ENCODE measurements around the gene ERBIN. TPM values are rescaled to one million over a fixed set of nuclear protein-coding genes. Genes with fewer than 3 reads are reported as not detected.

ERBIN gene
- total RNA-seq, 1 experiment from 2014 or later: 27.1 TPM

DNA sequence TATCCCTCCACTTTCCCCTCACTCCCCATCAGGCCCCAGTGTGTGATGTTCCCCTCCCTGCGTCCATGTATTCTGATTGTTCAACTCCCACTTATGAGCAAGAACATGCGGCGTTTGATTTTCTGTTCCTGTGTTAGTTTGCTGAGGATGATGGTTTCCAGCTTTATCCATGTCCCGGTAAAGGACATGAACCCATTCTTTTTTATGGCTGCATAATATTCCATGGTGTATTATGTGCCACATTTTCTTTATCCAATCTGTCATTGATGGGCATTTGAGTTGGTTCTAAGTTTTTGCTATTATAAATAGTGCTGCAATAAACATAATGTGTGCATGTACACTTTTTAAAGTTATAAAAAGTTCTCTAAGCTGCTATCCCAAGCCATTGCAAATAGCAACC, 75.6 kb downstream of the ERBIN start:
- Mint-ChIP-seq H3K4me1 (peaks cover 18% of the 10 kb centered on the region), H3K36me3 (peaks cover 21% of the 10 kb centered on the region), H3K9me3 (peaks cover 3% of the 10 kb centered on the region; the same call in 1 of the 2 replicates), H3K27me3 (ENCODE audit: low read depth) (no peaks in the 10 kb centered on the region), H3K27ac (no peak overlapping the region), H3K4me3 (no peak overlapping the region)
- TF ChIP-seq USF1 (CRISPR knock-in tag; IDR thresholded peaks at IDR 0.05) (no peak), AFF4 (CRISPR knock-in tag; IDR thresholded peaks at IDR 0.05; ENCODE audit: borderline replicate concordance) (no peak), ESRRA (CRISPR knock-in tag; IDR thresholded peaks at IDR 0.05; ENCODE audit: borderline replicate concordance) (no peak), TP53 (CRISPR knock-in tag; IDR thresholded peaks at IDR 0.05) (no peak), JAZF1 (CRISPR knock-in tag; IDR thresholded peaks at IDR 0.05) (no peak), CTCF (IDR thresholded peaks at IDR 0.05) (no peak), RORB (CRISPR knock-in tag; IDR thresholded peaks at IDR 0.05) (no peak), FOXP4 (CRISPR knock-in tag; IDR thresholded peaks at IDR 0.05) (no peak), IRF2 (CRISPR knock-in tag; IDR thresholded peaks at IDR 0.05; ENCODE audit: borderline replicate concordance, low read depth) (no peak), NFATC4 (CRISPR knock-in tag; IDR thresholded peaks at IDR 0.05) (no peak), MAX (CRISPR knock-in tag; IDR thresholded peaks at IDR 0.05) (no peak), ELF4 (CRISPR knock-in tag; IDR thresholded peaks at IDR 0.05; ENCODE audit: low read depth) (no peak), ZBTB43 (CRISPR knock-in tag; IDR thresholded peaks at IDR 0.05) (no peak), SOX15 (CRISPR knock-in tag; IDR thresholded peaks at IDR 0.05) (no peak), GTF2I (CRISPR knock-in tag; conservative IDR thresholded peaks at IDR 0.05) (no peak)
- TF ChIP-seq, protein P1, sequence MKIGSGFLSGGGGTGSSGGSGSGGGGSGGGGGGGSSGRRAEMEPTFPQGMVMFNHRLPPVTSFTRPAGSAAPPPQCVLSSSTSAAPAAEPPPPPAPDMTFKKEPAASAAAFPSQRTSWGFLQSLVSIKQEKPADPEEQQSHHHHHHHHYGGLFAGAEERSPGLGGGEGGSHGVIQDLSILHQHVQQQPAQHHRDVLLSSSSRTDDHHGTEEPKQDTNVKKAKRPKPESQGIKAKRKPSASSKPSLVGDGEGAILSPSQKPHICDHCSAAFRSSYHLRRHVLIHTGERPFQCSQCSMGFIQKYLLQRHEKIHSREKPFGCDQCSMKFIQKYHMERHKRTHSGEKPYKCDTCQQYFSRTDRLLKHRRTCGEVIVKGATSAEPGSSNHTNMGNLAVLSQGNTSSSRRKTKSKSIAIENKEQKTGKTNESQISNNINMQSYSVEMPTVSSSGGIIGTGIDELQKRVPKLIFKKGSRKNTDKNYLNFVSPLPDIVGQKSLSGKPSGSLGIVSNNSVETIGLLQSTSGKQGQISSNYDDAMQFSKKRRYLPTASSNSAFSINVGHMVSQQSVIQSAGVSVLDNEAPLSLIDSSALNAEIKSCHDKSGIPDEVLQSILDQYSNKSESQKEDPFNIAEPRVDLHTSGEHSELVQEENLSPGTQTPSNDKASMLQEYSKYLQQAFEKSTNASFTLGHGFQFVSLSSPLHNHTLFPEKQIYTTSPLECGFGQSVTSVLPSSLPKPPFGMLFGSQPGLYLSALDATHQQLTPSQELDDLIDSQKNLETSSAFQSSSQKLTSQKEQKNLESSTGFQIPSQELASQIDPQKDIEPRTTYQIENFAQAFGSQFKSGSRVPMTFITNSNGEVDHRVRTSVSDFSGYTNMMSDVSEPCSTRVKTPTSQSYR (CRISPR knock-in tag; IDR thresholded peaks at IDR 0.05): no peak
- TF ChIP-seq, protein P2, sequence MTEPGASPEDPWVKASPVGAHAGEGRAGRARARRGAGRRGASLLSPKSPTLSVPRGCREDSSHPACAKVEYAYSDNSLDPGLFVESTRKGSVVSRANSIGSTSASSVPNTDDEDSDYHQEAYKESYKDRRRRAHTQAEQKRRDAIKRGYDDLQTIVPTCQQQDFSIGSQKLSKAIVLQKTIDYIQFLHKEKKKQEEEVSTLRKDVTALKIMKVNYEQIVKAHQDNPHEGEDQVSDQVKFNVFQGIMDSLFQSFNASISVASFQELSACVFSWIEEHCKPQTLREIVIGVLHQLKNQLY (CRISPR knock-in tag; IDR thresholded peaks at IDR 0.05): no peak
- TF ChIP-seq, protein P3, sequence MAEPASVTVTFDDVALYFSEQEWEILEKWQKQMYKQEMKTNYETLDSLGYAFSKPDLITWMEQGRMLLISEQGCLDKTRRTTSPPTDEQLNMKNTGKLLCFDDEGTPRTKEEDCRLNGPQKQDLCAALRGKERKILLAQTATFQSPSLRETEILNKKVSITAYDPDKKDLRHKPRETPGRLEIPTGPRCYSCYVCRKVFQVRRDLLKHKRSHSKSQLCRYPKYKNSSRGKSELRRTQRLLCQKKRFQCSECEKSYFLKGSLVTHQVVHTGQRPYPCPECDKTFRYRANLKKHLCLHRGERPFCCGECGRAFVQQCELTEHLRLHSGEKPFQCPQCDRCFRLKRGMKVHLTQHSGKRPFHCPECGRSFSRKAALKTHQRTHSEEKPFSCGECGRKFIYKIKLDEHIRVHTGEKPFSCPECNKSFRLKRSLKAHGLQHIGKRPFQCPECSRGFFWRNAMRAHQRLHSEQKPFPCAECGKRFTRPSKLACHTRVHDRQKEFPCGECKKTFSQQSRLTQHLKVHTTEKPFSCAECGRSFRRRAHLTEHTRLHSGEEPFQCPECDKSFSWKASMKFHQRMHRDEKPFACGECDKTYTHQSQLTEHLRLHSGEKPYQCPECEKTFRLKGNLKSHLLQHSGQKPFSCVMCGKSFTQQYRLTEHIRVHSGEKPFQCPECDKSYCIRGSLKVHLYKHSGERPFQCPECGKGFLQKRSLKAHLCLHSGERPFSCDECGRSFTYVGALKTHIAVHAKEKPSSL (CRISPR knock-in tag; conservative IDR thresholded peaks at IDR 0.05): no peak
- TF ChIP-seq, protein P4, sequence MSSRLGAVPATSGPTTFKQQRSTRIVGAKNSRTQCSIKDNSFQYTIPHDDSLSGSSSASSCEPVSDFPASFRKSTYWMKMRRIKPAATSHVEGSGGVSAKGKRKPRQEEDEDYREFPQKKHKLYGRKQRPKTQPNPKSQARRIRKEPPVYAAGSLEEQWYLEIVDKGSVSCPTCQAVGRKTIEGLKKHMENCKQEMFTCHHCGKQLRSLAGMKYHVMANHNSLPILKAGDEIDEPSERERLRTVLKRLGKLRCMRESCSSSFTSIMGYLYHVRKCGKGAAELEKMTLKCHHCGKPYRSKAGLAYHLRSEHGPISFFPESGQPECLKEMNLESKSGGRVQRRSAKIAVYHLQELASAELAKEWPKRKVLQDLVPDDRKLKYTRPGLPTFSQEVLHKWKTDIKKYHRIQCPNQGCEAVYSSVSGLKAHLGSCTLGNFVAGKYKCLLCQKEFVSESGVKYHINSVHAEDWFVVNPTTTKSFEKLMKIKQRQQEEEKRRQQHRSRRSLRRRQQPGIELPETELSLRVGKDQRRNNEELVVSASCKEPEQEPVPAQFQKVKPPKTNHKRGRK (CRISPR knock-in tag; IDR thresholded peaks at IDR 0.05; ENCODE audit: borderline replicate concordance): no peak
- ATAC-seq (no peak), DNase-seq (ENCODE audit: low spot score) (no peak)
- ChIA-PET CTCF (no interaction called here), POLR2A (no interaction called here)

Data from WTC11 (cell line).